Lower leg skin (tissue), 4 donors: ENCODE data around the gene RPS6KB2. TPM values are rescaled to one million over a fixed set of nuclear protein-coding genes. Genes with fewer than 3 reads are reported as not detected.
"Not testable (repeated sequence)": the region's sequence is repeated elsewhere in the genome, so short reads cannot be mapped to it uniquely, and the experiment has no call there.

Experiments used
- DNase-seq, 2 donors: peaks; one replicate each; pipeline ENCODE4 v3.0.0-alpha.2; 2019; ENCODE audit warnings: low spot score in 2 of 2
- H3K4me3 ChIP-seq: fragments of 200-600 bp; sonication (generic); 2 replicates; pipeline ENCODE4 v1.5.1; 2017; ENCODE audit warnings: mild to moderate bottlenecking, low read depth; ENCODE audit not compliant: poor library complexity, severe bottlenecking
- POLR2A ChIP-seq, 2 donors: fragments of 450-650 bp; IDR thresholded peaks; one replicate each; pipeline ENCODE4 v1.6.1; 2016 to 2017; ENCODE audit warnings: antibody characterized with exemption in 2 of 2, mild to moderate bottlenecking in 1 of 2, moderate library complexity in 1 of 2
- WGBS, 2 donors: methylation state at CpG; one replicate each; pipeline ENCODE4 v1.1.5; 2018; 5-methylcytosine and 5-hydroxymethylcytosine counted together
- intact Hi-C: fragments of 100-400 bp; cut with DNase I; formaldehyde crosslinking; loops from one replicate; pipeline ENCODE4 v1.15.0; 2023; ENCODE audit warnings: low total_unique reads
- total RNA-seq, 4 donors: library from RNA; depleted of rRNA; stranded (reverse); fragments of >200 nt; gene quantifications; one replicate each; pipeline ENCODE4 v1.1.0, GENCODE V29; 2016
- TF ChIP-seq, protein P1 (sequence below), 3 donors: fragments of 450-650 bp; IDR thresholded peaks; one replicate each; pipeline ENCODE4 v1.5.1; 2016; ENCODE audit warnings: antibody characterized with exemption in 3 of 3, mild to moderate bottlenecking in 3 of 3, moderate library complexity in 2 of 3

RPS6KB2 gene
- total RNA-seq, 4 donors from 2014 or later: 154 to 264 (median 203) TPM

GRCh38 chr11:67420646-67421429, 7.5 kb upstream of the RPS6KB2 start:
- peak; percentile 95 to 99 for DNase-seq
- peak overlapping the region; percentile 50 for H3K4me3 ChIP-seq
- WGBS, 2 donors: 1 to 4% methylated on average over 24 to 58 of the region's 97 CpGs
- intact Hi-C loops: no loop called here
- TF ChIP-seq, protein P1, sequence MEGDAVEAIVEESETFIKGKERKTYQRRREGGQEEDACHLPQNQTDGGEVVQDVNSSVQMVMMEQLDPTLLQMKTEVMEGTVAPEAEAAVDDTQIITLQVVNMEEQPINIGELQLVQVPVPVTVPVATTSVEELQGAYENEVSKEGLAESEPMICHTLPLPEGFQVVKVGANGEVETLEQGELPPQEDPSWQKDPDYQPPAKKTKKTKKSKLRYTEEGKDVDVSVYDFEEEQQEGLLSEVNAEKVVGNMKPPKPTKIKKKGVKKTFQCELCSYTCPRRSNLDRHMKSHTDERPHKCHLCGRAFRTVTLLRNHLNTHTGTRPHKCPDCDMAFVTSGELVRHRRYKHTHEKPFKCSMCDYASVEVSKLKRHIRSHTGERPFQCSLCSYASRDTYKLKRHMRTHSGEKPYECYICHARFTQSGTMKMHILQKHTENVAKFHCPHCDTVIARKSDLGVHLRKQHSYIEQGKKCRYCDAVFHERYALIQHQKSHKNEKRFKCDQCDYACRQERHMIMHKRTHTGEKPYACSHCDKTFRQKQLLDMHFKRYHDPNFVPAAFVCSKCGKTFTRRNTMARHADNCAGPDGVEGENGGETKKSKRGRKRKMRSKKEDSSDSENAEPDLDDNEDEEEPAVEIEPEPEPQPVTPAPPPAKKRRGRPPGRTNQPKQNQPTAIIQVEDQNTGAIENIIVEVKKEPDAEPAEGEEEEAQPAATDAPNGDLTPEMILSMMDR (IDR thresholded peaks at IDR 0.05): no peak
- TF ChIP-seq POLR2A (IDR thresholded peaks at IDR 0.05): no peak

DNA sequence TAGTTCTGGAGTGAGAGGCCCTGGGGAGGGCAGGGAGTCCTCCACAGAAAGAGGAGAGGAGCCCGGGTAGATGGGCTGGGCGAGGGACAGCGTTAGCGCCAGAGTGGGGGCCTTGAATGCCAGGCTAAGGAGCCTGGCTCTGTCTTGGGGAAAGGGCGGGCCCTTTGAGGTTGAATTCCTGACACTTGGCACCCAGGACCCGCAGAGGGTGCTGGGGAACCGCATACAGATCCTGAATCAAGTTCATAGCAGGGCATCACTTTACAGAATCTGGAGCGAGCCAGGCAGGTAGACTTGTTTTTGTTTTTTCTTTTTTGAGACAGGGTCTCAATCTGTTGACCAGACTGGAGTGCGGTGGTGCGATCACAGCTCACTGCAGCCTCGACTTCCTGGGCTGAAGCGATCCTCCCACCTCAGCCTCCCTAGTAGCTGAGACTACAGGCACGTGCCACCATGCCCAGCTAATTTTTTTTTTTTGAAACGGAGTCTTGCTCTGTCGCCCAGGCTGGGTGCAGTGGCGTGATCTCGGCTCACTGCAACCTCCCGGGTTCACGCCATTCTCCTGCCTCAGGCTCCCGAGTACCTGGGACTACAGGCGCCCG, 6.8 kb upstream of the RPS6KB2 start:
- 70 to 71% methylated on average over 22 of the region's 22 CpGs for WGBS, 2 donors
- H3K4me3 ChIP-seq: no peak overlapping the region
- no peak for TF ChIP-seq POLR2A (IDR thresholded peaks at IDR 0.05)
- TF ChIP-seq, protein P1 (IDR thresholded peaks at IDR 0.05): no peak
- intact Hi-C loops: no loop called here
- DNase-seq: no peak

DNA sequence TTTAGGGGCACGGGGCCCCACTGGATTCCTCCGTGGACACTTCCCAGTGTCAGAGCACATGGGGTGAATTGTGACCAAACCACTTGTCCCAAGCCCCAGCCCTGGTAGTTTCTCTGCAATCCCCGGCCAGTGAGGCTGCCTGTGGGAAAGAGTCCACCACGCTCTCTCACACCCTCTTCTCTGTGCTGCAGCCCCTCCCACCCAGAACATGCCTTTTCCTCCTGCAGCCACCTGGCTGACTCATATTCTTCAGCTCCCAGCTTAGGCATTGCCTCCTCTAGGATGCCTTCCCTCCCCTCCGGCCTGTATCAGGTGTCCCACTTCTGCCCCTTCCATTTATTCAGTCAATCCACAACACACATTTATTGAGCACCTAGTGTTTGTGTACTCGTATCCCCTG, 5.4 kb upstream of the RPS6KB2 start:
- WGBS, 2 donors: 53 to 62% methylated on average over 6 of the region's 6 CpGs
- DNase-seq: no peak
- H3K4me3 ChIP-seq: no peak overlapping the region
- intact Hi-C loops: no loop called here
- TF ChIP-seq POLR2A (IDR thresholded peaks at IDR 0.05): no peak
- TF ChIP-seq, protein P1 (IDR thresholded peaks at IDR 0.05): no peak

- no peak overlapping the region for H3K4me3 ChIP-seq
- no peak for TF ChIP-seq POLR2A (IDR thresholded peaks at IDR 0.05)
- TF ChIP-seq, protein P1 (IDR thresholded peaks at IDR 0.05): no peak
- 61 to 72% methylated on average over 8 to 13 of the region's 13 CpGs for WGBS, 2 donors
- no peak for DNase-seq
- intact Hi-C loops: no loop called here
Observed at GRCh38 chr11:67423466-67423865, 4.8 kb upstream of the RPS6KB2 start.

- intact Hi-C loops: no loop called here
- no peak for TF ChIP-seq POLR2A (IDR thresholded peaks at IDR 0.05)
- TF ChIP-seq, protein P1 (IDR thresholded peaks at IDR 0.05): no peak
- H3K4me3 ChIP-seq: no peak overlapping the region
- DNase-seq: no peak
- WGBS, 2 donors: 87 to 90% methylated on average over 13 to 26 of the region's 34 CpGs
Observed at GRCh38 chr11:67423891-67424613, 4.2 kb upstream of the RPS6KB2 start.

DNA sequence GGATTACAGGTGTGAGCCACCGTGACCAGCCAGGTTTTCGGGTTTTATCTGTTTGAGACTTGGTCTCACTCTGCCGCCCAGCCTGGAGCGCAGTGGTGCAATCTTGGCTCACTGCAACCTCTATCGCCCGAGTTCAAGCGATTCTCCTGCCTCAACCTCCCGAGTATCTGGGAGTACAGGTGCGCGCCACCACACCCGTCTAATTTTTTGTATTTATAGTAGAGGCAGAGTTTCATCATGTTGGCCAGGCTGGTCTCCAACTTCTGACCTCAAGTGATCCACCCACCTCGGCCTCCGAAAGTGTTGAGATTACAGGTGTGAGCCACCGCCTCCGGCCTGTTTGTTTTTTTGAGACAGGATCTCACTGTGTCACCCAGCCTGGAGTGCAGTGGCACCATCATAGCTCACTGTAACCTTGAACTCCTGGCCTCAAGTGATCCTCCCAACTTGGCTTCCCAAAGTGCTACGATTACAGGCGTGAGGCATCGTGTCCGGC, 882 bp upstream of the RPS6KB2 start:
- intact Hi-C loops, H3K4me3 ChIP-seq, DNase-seq: not testable (repeated sequence)
- WGBS, 2 donors: 72 to 76% methylated on average over 19 of the region's 19 CpGs
